Measurements from ENCODE around the gene CTSO. TPM values are rescaled to one million over a fixed set of nuclear protein-coding genes. Genes with fewer than 3 reads are reported as not detected.

CTSO gene
- total RNA-seq, 1 donor from 2014 or later: 4.3 TPM

DNA sequence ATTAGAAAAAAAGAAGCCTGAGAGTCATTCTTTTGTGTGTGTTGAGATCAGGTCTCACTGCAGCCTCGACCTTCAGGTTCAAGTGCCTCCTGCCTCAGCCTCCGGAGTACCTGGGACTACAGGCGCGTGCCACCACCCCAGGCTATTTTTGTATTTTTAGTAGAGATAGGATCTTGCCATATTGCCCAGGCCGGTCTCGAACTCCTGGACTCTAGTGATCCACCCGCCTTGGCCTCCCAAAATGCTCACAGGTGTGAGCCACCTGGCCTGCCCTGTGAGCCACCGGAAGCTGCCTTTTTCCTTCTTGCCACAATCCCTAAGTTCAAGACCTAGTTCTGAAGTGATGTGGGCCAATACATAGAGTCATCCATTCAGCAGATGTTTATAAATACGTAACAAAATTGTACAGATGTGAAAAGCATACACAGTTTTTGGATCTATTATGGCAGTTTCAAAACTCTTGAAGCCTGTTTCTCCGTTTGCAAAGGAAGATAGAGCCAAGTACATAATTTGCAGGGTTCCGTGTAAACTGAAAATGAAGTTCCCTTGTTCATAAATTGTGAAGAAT is 536 bp upstream of the CTSO start:
- H3K27ac Mint-ChIP-seq: peak overlapping the region; percentile 97
- peak overlapping the region; percentile 94 for H3K4me3 Mint-ChIP-seq
- no peaks in the 10 kb centered on the region for H3K27me3 Mint-ChIP-seq
- no peaks in the 10 kb centered on the region for H3K9me3 Mint-ChIP-seq
- H3K36me3 Mint-ChIP-seq: peaks cover 3% of the 10 kb centered on the region
- DNase-seq (ENCODE audit: extremely low spot score, unreplicated experiment): no peak
- TF ChIP-seq CTCF (conservative IDR thresholded peaks at IDR 0.05): no peak
- H3K4me1 Mint-ChIP-seq (ENCODE audit: unreplicated experiment): peaks cover 5% of the 10 kb centered on the region

GRCh38 chr4:155952501-155952901 is 1.2 kb downstream of the CTSO start:
- H3K27me3 Mint-ChIP-seq: no peaks in the 10 kb centered on the region
- no peaks in the 10 kb centered on the region for H3K9me3 Mint-ChIP-seq
- peaks cover 5% of the 10 kb centered on the region for H3K4me1 Mint-ChIP-seq (ENCODE audit: unreplicated experiment)
- DNase-seq (ENCODE audit: extremely low spot score, unreplicated experiment): no peak
- H3K27ac Mint-ChIP-seq: no peak overlapping the region
- TF ChIP-seq CTCF (conservative IDR thresholded peaks at IDR 0.05): no peak
- peak overlapping the region; percentile 61 for H3K4me3 Mint-ChIP-seq
- peaks cover 3% of the 10 kb centered on the region for H3K36me3 Mint-ChIP-seq

GRCh38 chr4:155950461-155950860 is 3.2 kb downstream of the CTSO start:
- Mint-ChIP-seq H3K9me3 (no peaks in the 10 kb centered on the region), H3K27ac (no peak overlapping the region), H3K4me1 (ENCODE audit: unreplicated experiment) (peaks cover 5% of the 10 kb centered on the region), H3K27me3 (no peaks in the 10 kb centered on the region), H3K36me3 (peaks cover 3% of the 10 kb centered on the region), H3K4me3 (no peak overlapping the region)
- no peak for DNase-seq (ENCODE audit: extremely low spot score, unreplicated experiment)
- TF ChIP-seq CTCF (conservative IDR thresholded peaks at IDR 0.05): no peak

GRCh38 chr4:155948541-155948940 is 5.1 kb downstream of the CTSO start:
- Mint-ChIP-seq H3K9me3 (no peaks in the 10 kb centered on the region), H3K4me3 (no peak overlapping the region), H3K27me3 (no peaks in the 10 kb centered on the region), H3K27ac (no peak overlapping the region), H3K4me1 (ENCODE audit: unreplicated experiment) (peaks cover 5% of the 10 kb centered on the region), H3K36me3 (peaks cover 3% of the 10 kb centered on the region)
- TF ChIP-seq CTCF (conservative IDR thresholded peaks at IDR 0.05): no peak
- no peak for DNase-seq (ENCODE audit: extremely low spot score, unreplicated experiment)

DNA sequence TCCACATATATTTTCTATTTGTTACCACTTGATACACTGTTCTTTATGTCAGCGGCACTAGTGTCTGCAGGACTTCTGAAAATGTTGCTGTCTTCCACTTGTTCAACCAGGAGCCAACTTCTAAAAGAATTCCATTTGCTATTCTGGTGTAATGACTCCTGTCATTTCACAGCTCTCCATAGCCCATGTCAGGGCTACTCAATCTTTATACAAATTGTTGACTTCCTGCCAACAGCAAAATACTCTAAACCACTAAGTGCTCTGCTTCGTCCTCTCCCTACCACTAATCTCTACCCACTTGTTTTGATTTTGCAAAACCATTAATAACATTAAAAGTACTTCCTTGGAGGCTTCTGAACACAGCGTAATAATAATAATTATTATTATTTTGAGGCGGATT is 7.2 kb downstream of the CTSO start:
- no peaks in the 10 kb centered on the region for H3K27me3 Mint-ChIP-seq
- no peak overlapping the region for H3K4me3 Mint-ChIP-seq
- H3K4me1 Mint-ChIP-seq (ENCODE audit: unreplicated experiment): no peaks in the 10 kb centered on the region
- H3K9me3 Mint-ChIP-seq: no peaks in the 10 kb centered on the region
- H3K27ac Mint-ChIP-seq: no peak overlapping the region
- H3K36me3 Mint-ChIP-seq: no peaks in the 10 kb centered on the region
- no peak for TF ChIP-seq CTCF (conservative IDR thresholded peaks at IDR 0.05)
- no peak for DNase-seq (ENCODE audit: extremely low spot score, unreplicated experiment)

DNA sequence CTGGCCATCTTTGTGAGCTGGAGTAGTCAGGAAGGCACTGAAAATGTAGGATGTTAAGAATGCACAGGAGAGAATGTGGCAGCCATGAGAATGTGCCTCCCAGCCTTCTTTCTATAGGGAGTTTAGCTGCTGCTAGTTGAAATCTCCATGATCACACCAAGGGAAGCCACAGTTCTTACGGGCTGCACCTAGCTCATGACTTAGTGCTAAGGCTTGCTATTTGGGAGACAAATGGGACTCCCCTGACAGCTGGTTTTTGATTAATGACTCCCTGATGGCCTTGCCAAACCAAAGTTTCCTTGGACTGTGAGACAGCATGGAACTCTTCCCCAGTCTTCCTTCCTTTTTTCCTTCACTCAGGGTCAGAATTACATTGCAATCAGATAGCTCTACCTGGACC is 9.2 kb downstream of the CTSO start:
- Mint-ChIP-seq H3K4me1 (ENCODE audit: unreplicated experiment) (no peaks in the 10 kb centered on the region), H3K4me3 (no peak overlapping the region), H3K27me3 (no peaks in the 10 kb centered on the region), H3K27ac (no peak overlapping the region), H3K9me3 (no peaks in the 10 kb centered on the region), H3K36me3 (no peaks in the 10 kb centered on the region)
- no peak for DNase-seq (ENCODE audit: extremely low spot score, unreplicated experiment)
- TF ChIP-seq CTCF (conservative IDR thresholded peaks at IDR 0.05): no peak
